IMR-90 (cell line): ENCODE measurements around the gene VASN.

Experiments used
- BHLHE40 ChIP-seq: fragments of 150-350 bp; IDR thresholded peaks from 2 replicates; pipeline ENCODE4 v1.6.1; 2016; ENCODE audit warnings: mild to moderate bottlenecking, low read depth, low read length
- CEBPB ChIP-seq: IDR thresholded peaks from 2 replicates; pipeline ENCODE4 v1.6.1; 2012; ENCODE audit warnings: low read depth, low read length, improper control_type of control experiment
- CHD1 ChIP-seq: IDR thresholded peaks from 2 replicates; pipeline ENCODE4 v1.6.1; 2012; ENCODE audit warnings: low read depth, low read length, improper control_type of control experiment
- CTCF ChIP-seq: conservative IDR thresholded peaks from 2 replicates; pipeline ENCODE4 v1.5.1; 2012; ENCODE audit warnings: mild to moderate bottlenecking, low read depth, low read length, improper control_type of control experiment
- FOS ChIP-seq: fragments of 150-350 bp; IDR thresholded peaks from 2 replicates; pipeline ENCODE4 v1.6.1; 2016; ENCODE audit warnings: low read depth, low read length
- MAZ ChIP-seq: IDR thresholded peaks from 2 replicates; pipeline ENCODE4 v1.6.1; 2012; ENCODE audit warnings: low read depth, mild to moderate bottlenecking, low read length, improper control_type of control experiment, moderate library complexity, borderline replicate concordance
- MXI1 ChIP-seq: IDR thresholded peaks from 2 replicates; pipeline ENCODE4 v1.6.1; 2012; ENCODE audit warnings: low read depth, mild to moderate bottlenecking, low read length, moderate library complexity, borderline replicate concordance
- NFE2L2 ChIP-seq: fragments of 150-350 bp; IDR thresholded peaks from 2 replicates; pipeline ENCODE4 v1.6.1; 2016; ENCODE audit warnings: low read depth, mild to moderate bottlenecking, low read length
- POLR2A ChIP-seq: IDR thresholded peaks from 2 replicates; pipeline ENCODE4 v1.6.1; 2012; ENCODE audit warnings: mild to moderate bottlenecking, low read depth, low read length
- RAD21 ChIP-seq: IDR thresholded peaks from 2 replicates; pipeline ENCODE4 v1.6.1; 2012; ENCODE audit warnings: low read length, improper control_type of control experiment
- RCOR1 ChIP-seq: IDR thresholded peaks from 2 replicates; pipeline ENCODE4 v1.6.1; 2012; ENCODE audit warnings: mild to moderate bottlenecking, low read length, improper control_type of control experiment; ENCODE audit not compliant: insufficient replicate concordance
- RFX5 ChIP-seq: IDR thresholded peaks from 2 replicates; pipeline ENCODE4 v1.8.0; 2012; ENCODE audit warnings: low read depth, mild to moderate bottlenecking, low read length, moderate library complexity
- SMC3 ChIP-seq: fragments of 150-350 bp; IDR thresholded peaks from 2 replicates; pipeline ENCODE4 v1.6.1; 2016; ENCODE audit warnings: low read depth, mild to moderate bottlenecking, antibody characterized with exemption, low read length, moderate library complexity
- USF2 ChIP-seq: fragments of 150-350 bp; IDR thresholded peaks from 2 replicates; pipeline ENCODE4 v1.6.1; 2017; ENCODE audit warnings: mild to moderate bottlenecking, antibody characterized with exemption, low read length, low read depth

- TF ChIP-seq CTCF (no peak), SMC3 (no peak), MAZ (no peak), CEBPB (no peak), POLR2A (no peak), FOS (no peak), RAD21 (no peak), BHLHE40 (no peak), USF2 (no peak), RCOR1 (no peak), MXI1 (no peak), CHD1 (no peak), RFX5 (no peak), NFE2L2 (no peak)
Measured at GRCh38 chr16:4339455-4339854, 32.2 kb upstream of the VASN start.
